Activated B cell treated with CpG ODN at 0.5 μM for 24 hours (primary cell): ENCODE measurements around the gene LDLRAD2. TPM values are rescaled to one million over a fixed set of nuclear protein-coding genes. Genes with fewer than 3 reads are reported as not detected.

Experiments used
- ATAC-seq: fragments of 200-7000 bp; cut with Tn5 transposase; one replicate; pipeline ENCODE4 v1.10.0; 2021; ENCODE audit warnings: low read depth, mild to moderate bottlenecking, moderate library complexity
- CTCF ChIA-PET: fragments of 350-600 bp; sonication (Branson Sonifier 250); formaldehyde crosslinking; loops from one replicate; lab custom pipeline; 2021; ENCODE audit warnings: antibody characterized with exemption; lab: Charles Lee
- POLR2A ChIA-PET: fragments of 350-600 bp; sonication (Branson Sonifier 250); formaldehyde crosslinking; loops from one replicate; lab custom pipeline; 2021; ENCODE audit warnings: antibody characterized with exemption; lab: Charles Lee
- DNase-seq: peaks from one replicate; pipeline ENCODE4 v3.0.0; 2022
- H3K27ac Mint-ChIP-seq: one replicate; pipeline ENCODE4 v1.8.0; 2020; ENCODE audit warnings: mixed read lengths
- H3K27me3 Mint-ChIP-seq: one replicate; pipeline ENCODE4 v1.8.0; 2021; ENCODE audit warnings: mixed read lengths
- H3K36me3 Mint-ChIP-seq: one replicate; pipeline ENCODE4 v1.8.0; 2021; ENCODE audit warnings: low read depth, mixed read lengths
- H3K4me1 Mint-ChIP-seq: one replicate; pipeline ENCODE4 v1.8.0; 2021; ENCODE audit warnings: mixed read lengths
- H3K4me3 Mint-ChIP-seq: one replicate; pipeline ENCODE4 v1.8.0; 2020; ENCODE audit warnings: mild to moderate bottlenecking, mixed read lengths
- H3K9me3 Mint-ChIP-seq: one replicate; pipeline ENCODE4 v1.8.0; 2020; ENCODE audit warnings: mixed read lengths
- intact Hi-C: fragments of 100-400 bp; cut with micrococcal nuclease; formaldehyde crosslinking; loops from one replicate; pipeline ENCODE4 v1.15.1; 2024
- total RNA-seq: library from RNA; stranded (reverse); gene quantifications from 2 replicates; pipeline ENCODE4 v1.2.3, GENCODE V29; 2022
- TF ChIP-seq, protein P1 (sequence below): fragments of 200-600 bp; IDR thresholded peaks from one replicate; pipeline ENCODE4 v1.8.0; 2022; ENCODE audit warnings: antibody characterized with exemption, mild to moderate bottlenecking

Gene LDLRAD2
- total RNA-seq, 1 donor from 2014 or later, result 0.67 TPM

DNA sequence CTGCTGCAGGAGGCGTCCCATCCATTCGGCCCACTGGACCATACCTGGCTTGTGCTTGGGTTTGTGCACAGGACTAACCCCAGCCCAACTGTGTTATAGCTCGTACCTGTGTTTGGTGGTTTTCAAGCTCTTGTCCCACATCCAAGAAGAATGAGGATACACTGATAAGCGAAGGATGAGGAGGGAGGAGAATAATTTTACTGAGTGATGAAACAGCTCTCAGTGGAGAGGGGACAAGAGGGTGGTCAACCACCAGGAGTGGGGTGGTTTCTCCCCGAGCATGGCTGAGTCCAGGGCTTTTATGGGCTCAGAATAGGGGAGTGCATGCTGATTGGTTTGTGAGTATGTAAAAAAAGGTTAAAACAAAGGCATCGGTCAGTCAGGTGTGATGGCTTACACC lies 17.0 kb upstream of the LDLRAD2 start:
- Mint-ChIP-seq H3K36me3 (peaks cover 1% of the 10 kb centered on the region), H3K27me3 (no peaks in the 10 kb centered on the region), H3K4me1 (peaks cover 17% of the 10 kb centered on the region), H3K9me3 (peaks cover 6% of the 10 kb centered on the region), H3K4me3 (no peak overlapping the region), H3K27ac (no peak overlapping the region)
- TF ChIP-seq, protein P1, sequence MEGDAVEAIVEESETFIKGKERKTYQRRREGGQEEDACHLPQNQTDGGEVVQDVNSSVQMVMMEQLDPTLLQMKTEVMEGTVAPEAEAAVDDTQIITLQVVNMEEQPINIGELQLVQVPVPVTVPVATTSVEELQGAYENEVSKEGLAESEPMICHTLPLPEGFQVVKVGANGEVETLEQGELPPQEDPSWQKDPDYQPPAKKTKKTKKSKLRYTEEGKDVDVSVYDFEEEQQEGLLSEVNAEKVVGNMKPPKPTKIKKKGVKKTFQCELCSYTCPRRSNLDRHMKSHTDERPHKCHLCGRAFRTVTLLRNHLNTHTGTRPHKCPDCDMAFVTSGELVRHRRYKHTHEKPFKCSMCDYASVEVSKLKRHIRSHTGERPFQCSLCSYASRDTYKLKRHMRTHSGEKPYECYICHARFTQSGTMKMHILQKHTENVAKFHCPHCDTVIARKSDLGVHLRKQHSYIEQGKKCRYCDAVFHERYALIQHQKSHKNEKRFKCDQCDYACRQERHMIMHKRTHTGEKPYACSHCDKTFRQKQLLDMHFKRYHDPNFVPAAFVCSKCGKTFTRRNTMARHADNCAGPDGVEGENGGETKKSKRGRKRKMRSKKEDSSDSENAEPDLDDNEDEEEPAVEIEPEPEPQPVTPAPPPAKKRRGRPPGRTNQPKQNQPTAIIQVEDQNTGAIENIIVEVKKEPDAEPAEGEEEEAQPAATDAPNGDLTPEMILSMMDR, result no peak
- ATAC-seq (no peak), DNase-seq (no peak)
- ChIA-PET POLR2A (interaction anchor here (0.6 kb wide), 1 partner anchor 117 kb away, joined by 3 read pairs; no protein-coding TSS in a partner anchor), CTCF (no interaction called here)
- intact Hi-C loops, result no loop called here

DNA sequence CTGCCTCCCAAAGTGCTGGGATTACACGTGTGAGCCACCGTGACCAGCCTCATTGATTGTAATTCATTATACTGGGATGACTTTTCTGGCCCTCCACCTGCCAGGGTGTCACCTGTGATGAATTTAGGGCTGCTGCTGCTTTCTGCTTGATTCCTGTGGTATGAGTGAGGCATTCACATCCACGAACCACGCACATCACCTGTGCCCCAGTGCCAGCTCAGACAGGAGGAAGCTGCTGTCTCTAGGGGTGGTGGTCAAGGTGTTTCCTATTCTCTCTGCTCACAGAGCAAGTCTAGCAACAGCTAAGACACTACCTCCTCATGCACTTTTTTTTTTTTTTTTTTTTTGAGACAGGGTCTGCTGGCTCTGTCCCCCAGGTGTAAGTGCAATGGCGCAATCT lies 12.3 kb upstream of the LDLRAD2 start:
- Mint-ChIP-seq H3K27ac (no peak overlapping the region), H3K4me1 (peaks cover 13% of the 10 kb centered on the region), H3K4me3 (no peak overlapping the region), H3K27me3 (no peaks in the 10 kb centered on the region), H3K9me3 (peaks cover 3% of the 10 kb centered on the region), H3K36me3 (peaks cover 1% of the 10 kb centered on the region)
- DNase-seq (no peak), ATAC-seq (no peak)
- TF ChIP-seq, protein P1, result no peak
- intact Hi-C loops, result no loop called here
- ChIA-PET POLR2A (interaction anchor here (0.7 kb wide), 1 partner anchor 262 kb away, joined by 4 read pairs; no protein-coding TSS in a partner anchor), CTCF (no interaction called here)

DNA sequence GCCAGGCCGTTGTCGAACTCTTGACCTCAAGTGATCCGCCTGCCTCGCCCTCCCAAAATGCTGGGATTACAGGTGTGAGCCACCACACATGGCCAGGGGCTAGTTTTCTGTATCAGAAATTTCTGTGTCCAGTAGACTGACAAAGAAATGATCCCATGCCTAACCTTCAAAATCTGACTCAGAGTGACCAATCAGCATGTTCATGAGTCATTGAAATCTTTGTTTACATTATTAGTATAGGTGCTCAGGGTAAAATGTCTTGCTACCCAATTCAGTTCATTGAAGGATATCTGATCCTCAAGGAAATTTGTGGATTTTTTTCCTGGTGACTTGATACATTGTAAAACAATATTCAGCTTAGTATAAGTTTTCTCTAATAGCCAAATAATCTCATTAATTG lies 11.0 kb upstream of the LDLRAD2 start:
- H3K9me3 Mint-ChIP-seq, result no peaks in the 10 kb centered on the region
- H3K27me3 Mint-ChIP-seq, result no peaks in the 10 kb centered on the region
- ChIA-PET CTCF (no interaction called here), POLR2A (no interaction called here)
- H3K4me1 Mint-ChIP-seq, result peaks cover 13% of the 10 kb centered on the region
- TF ChIP-seq, protein P1, result no peak
- H3K27ac Mint-ChIP-seq, result no peak overlapping the region
- intact Hi-C loops, result no loop called here
- H3K4me3 Mint-ChIP-seq, result no peak overlapping the region
- H3K36me3 Mint-ChIP-seq, result no peaks in the 10 kb centered on the region
- DNase-seq (no peak), ATAC-seq (no peak)

DNA sequence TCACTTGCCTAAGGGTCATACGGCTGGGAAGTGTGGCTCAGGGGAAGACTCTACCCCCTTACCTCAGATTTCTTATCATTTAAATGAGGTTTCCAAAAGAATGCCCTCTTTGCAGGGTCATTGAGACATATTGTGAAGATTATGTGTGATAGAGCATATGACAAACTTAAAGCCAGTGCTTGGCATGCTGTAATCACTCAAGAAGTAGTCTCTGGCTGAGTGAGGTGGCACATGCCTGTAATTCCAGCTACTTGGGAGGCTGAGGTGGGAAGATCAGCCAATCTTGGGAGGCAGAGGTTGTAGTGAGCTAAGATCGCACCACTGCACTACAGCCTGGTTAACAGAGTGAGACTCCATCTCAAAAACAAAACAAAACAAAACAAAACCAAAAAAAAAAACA lies 7.5 kb upstream of the LDLRAD2 start:
- Mint-ChIP-seq H3K27me3 (peaks cover 3% of the 10 kb centered on the region), H3K36me3 (no peaks in the 10 kb centered on the region), H3K4me1 (peaks cover 4% of the 10 kb centered on the region), H3K4me3 (no peak overlapping the region), H3K9me3 (no peaks in the 10 kb centered on the region), H3K27ac (no peak overlapping the region)
- ChIA-PET CTCF (no interaction called here), POLR2A (no interaction called here)
- TF ChIP-seq, protein P1, result no peak
- ATAC-seq (no peak), DNase-seq (no peak)
- intact Hi-C loops, result no loop called here

DNA sequence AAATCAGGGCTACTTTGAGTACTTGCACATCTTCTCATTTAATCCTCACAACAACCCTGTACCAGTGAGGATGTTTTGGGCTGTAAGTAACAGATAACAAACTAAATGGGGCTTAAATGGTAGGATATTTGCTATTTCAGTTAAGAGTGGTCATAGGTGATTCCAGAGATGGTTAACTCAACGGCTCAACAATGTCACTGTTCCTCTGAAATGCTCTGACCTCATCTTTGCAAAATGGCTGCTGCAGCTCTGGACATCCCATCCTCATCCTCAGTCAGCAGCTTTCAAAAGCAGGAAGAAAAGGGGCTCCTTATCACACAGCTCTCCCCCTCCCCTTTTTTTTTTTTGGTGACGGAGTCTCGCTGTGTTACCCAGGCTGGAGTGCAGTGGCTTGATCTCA lies 1.5 kb downstream of the LDLRAD2 start:
- intact Hi-C loops, result loop anchor here (10.0 kb wide), 1 partner anchor 121 kb away; the partner anchor contains the start of gene HSPG2
- ChIA-PET CTCF (no interaction called here), POLR2A (interaction anchor here (0.6 kb wide), 1 partner anchor 54 kb away, joined by 8 read pairs; no protein-coding TSS in a partner anchor)
- TF ChIP-seq, protein P1, result no peak
- Mint-ChIP-seq H3K9me3 (no peaks in the 10 kb centered on the region), H3K27ac (no peak overlapping the region), H3K4me1 (peaks cover 19% of the 10 kb centered on the region), H3K36me3 (no peaks in the 10 kb centered on the region), H3K4me3 (no peak overlapping the region), H3K27me3 (peaks cover 3% of the 10 kb centered on the region)
- DNase-seq (no peak), ATAC-seq (no peak)
